Measurements from ENCODE around the gene FRAT1. TPM values are rescaled to one million over a fixed set of nuclear protein-coding genes. Genes with fewer than 3 reads are reported as not detected.

The FRAT1 gene
- total RNA-seq (1 to 10 TPM; 4.3 to 4.7 TPM), polyA plus RNA-seq (13.3 TPM)

- H3K4me1 Mint-ChIP-seq = peaks cover 27 to 34% (median 32%) of the 10 kb centered on the region in 3 donors
- POLR2A ChIA-PET = interaction anchor here (0.8 to 3.5 kb wide), 7 partner anchors 8 to 126 kb away, joined by 3 to 75 read pairs (median 6); partner anchors contain the start of genes ARHGAP19, FRAT2 and RRP12
- no peaks in the 10 kb centered on the region for H3K27me3 ChIP-seq (ENCODE audit: insufficient read depth, low read length, poor library complexity, severe bottlenecking)
- DNase-seq = peak; percentile 86 to 96 (median 94)
- peaks cover 0 to 1% of the 10 kb centered on the region in 2 donors for H3K27me3 Mint-ChIP-seq
- CTCF ChIA-PET = interaction anchor here (0.9 to 2.9 kb wide), 7 partner anchors 11 to 126 kb away, joined by 3 to 41 read pairs (median 6); partner anchors contain the start of genes ARHGAP19, FRAT2 and RRP12
- no peaks in the 10 kb centered on the region for H3K9me3 ChIP-seq (ENCODE audit: low read length)
- peak within 1 kb of the TSS; percentile 94 to 99 (median 95) for H3K4me3 Mint-ChIP-seq
- peaks cover 0 to 16% (median 0%) of the 10 kb centered on the region in 3 donors for H3K36me3 Mint-ChIP-seq
- H3K4me1 ChIP-seq (ENCODE audit: insufficient read depth, low read length) = peaks cover 23% of the 10 kb centered on the region
- H3K9me3 Mint-ChIP-seq = no peaks in the 10 kb centered on the region
- peak within 1 kb of the TSS; percentile 97 to 100 (median 100) for H3K27ac Mint-ChIP-seq
- peak within 1 kb of the TSS; percentile 99 for H3K27ac ChIP-seq (ENCODE audit: low read depth, low read length)
- H3K36me3 ChIP-seq (ENCODE audit: insufficient read depth, low read length) = no peaks in the 10 kb centered on the region
- H3K4me3 ChIP-seq (ENCODE audit: low read length) = peak within 1 kb of the TSS; percentile 79
Measured at GRCh38 chr10:97318772-97319651, at the start of gene FRAT1. TSS of gene FRAT1 (plus strand) at chr10:97319271. CDS start at chr10:97319454, 183 bp downstream.

- no peaks in the 10 kb centered on the region for H3K27me3 Mint-ChIP-seq
- Histone ChIP-seq H3K36me3 (ENCODE audit: insufficient read depth, low read length) (no peaks in the 10 kb centered on the region), H3K4me1 (ENCODE audit: insufficient read depth, low read length) (no peaks in the 10 kb centered on the region), H3K27ac (ENCODE audit: low read depth, low read length) (no peak overlapping the region), H3K4me3 (ENCODE audit: low read length) (no peak overlapping the region), H3K9me3 (ENCODE audit: low read length) (no peaks in the 10 kb centered on the region), H3K27me3 (ENCODE audit: insufficient read depth, low read length, poor library complexity, severe bottlenecking) (no peaks in the 10 kb centered on the region)
- CTCF ChIA-PET = no interaction called here
- H3K36me3 Mint-ChIP-seq = peaks cover 0 to 8% (median 5%) of the 10 kb centered on the region in 3 donors
- H3K4me1 Mint-ChIP-seq = peaks cover 11 to 17% (median 14%) of the 10 kb centered on the region in 3 donors
- H3K27ac Mint-ChIP-seq = peak overlapping the region in 1 of 8 donors; percentile 42
- POLR2A ChIA-PET = no interaction called here
- H3K9me3 Mint-ChIP-seq = no peaks in the 10 kb centered on the region
- H3K4me3 Mint-ChIP-seq = no peak overlapping the region
- no peak for DNase-seq
Measured at GRCh38 chr10:97270523-97271154, 48.4 kb upstream of the FRAT1 start.

GRCh38 chr10:97273700-97274099 is 45.4 kb upstream of the FRAT1 start:
- H3K27ac ChIP-seq (ENCODE audit: low read depth, low read length) = no peak overlapping the region
- H3K36me3 ChIP-seq (ENCODE audit: insufficient read depth, low read length) = no peaks in the 10 kb centered on the region
- DNase-seq = no peak
- Mint-ChIP-seq H3K4me3 (no peak overlapping the region), H3K4me1 (peaks cover 6 to 14% (median 11%) of the 10 kb centered on the region in 3 donors), H3K27me3 (no peaks in the 10 kb centered on the region), H3K36me3 (no peaks in the 10 kb centered on the region), H3K27ac (no peak overlapping the region), H3K9me3 (no peaks in the 10 kb centered on the region)
- H3K4me1 ChIP-seq (ENCODE audit: insufficient read depth, low read length) = no peaks in the 10 kb centered on the region
- ChIA-PET POLR2A (no interaction called here), CTCF (interaction anchor here (1.1 to 1.2 kb wide), 2 partner anchors 46 to 82 kb away, joined by 3 to 6 read pairs; no protein-coding TSS in a partner anchor)
- H3K4me3 ChIP-seq (ENCODE audit: low read length) = no peak overlapping the region
- H3K27me3 ChIP-seq (ENCODE audit: insufficient read depth, low read length, poor library complexity, severe bottlenecking) = no peaks in the 10 kb centered on the region
- no peaks in the 10 kb centered on the region for H3K9me3 ChIP-seq (ENCODE audit: low read length)

- Histone ChIP-seq H3K9me3 (ENCODE audit: low read length) (no peaks in the 10 kb centered on the region), H3K4me1 (ENCODE audit: insufficient read depth, low read length) (no peaks in the 10 kb centered on the region), H3K27me3 (ENCODE audit: insufficient read depth, low read length, poor library complexity, severe bottlenecking) (no peaks in the 10 kb centered on the region), H3K4me3 (ENCODE audit: low read length) (no peak overlapping the region), H3K27ac (ENCODE audit: low read depth, low read length) (no peak overlapping the region), H3K36me3 (ENCODE audit: insufficient read depth, low read length) (no peaks in the 10 kb centered on the region)
- DNase-seq = no peak
- Mint-ChIP-seq H3K36me3 (no peaks in the 10 kb centered on the region), H3K27me3 (no peaks in the 10 kb centered on the region), H3K9me3 (no peaks in the 10 kb centered on the region), H3K27ac (no peak overlapping the region), H3K4me1 (peaks cover 9 to 16% (median 12%) of the 10 kb centered on the region in 3 donors), H3K4me3 (no peak overlapping the region)
- POLR2A ChIA-PET = interaction anchor here (0.6 kb wide), 1 partner anchor 479 kb away, joined by 3 read pairs; no protein-coding TSS in a partner anchor
- CTCF ChIA-PET = interaction anchor here (1.0 to 1.2 kb wide), 4 partner anchors 45 to 133 kb away, joined by 3 to 6 read pairs (median 3); no protein-coding TSS in a partner anchor
Measured at GRCh38 chr10:97274828-97275227, 44.2 kb upstream of the FRAT1 start.

GRCh38 chr10:97277551-97277950 is 41.5 kb upstream of the FRAT1 start:
- CTCF ChIA-PET = interaction anchor here (1.7 to 2.1 kb wide), 4 partner anchors 42 to 78 kb away, joined by 7 to 17 read pairs (median 13); partner anchors contain the start of genes FRAT1 and FRAT2

GRCh38 chr10:97278491-97278989 is 40.5 kb upstream of the FRAT1 start:
- Histone ChIP-seq H3K9me3 (ENCODE audit: low read length) (no peaks in the 10 kb centered on the region), H3K36me3 (ENCODE audit: insufficient read depth, low read length) (no peaks in the 10 kb centered on the region), H3K27ac (ENCODE audit: low read depth, low read length) (no peak overlapping the region), H3K27me3 (ENCODE audit: insufficient read depth, low read length, poor library complexity, severe bottlenecking) (no peaks in the 10 kb centered on the region), H3K4me3 (ENCODE audit: low read length) (no peak overlapping the region), H3K4me1 (ENCODE audit: insufficient read depth, low read length) (no peaks in the 10 kb centered on the region)
- Mint-ChIP-seq H3K27ac (peak overlapping the region in 1 of 8 donors; percentile 24), H3K27me3 (no peaks in the 10 kb centered on the region), H3K4me1 (peaks cover 4 to 16% (median 13%) of the 10 kb centered on the region in 3 donors), H3K36me3 (no peaks in the 10 kb centered on the region), H3K9me3 (no peaks in the 10 kb centered on the region), H3K4me3 (no peak overlapping the region)
- peak in 2 of 5 donors; percentile 32 to 49 for DNase-seq
- ChIA-PET CTCF (interaction anchor here (0.6 to 2.1 kb wide), 26 partner anchors 11 to 692 kb away, joined by 3 to 17 read pairs (median 4); partner anchors contain the start of genes FRAT1 and FRAT2), POLR2A (interaction anchor here (1.3 kb wide), 1 partner anchor 42 kb away, joined by 3 read pairs; no protein-coding TSS in a partner anchor)

More at GRCh38 chr10:97277551-97277950, 41.5 kb upstream of the FRAT1 start:
- Histone ChIP-seq H3K9me3 (ENCODE audit: low read length) (no peaks in the 10 kb centered on the region), H3K36me3 (ENCODE audit: insufficient read depth, low read length) (no peaks in the 10 kb centered on the region), H3K27ac (ENCODE audit: low read depth, low read length) (no peak overlapping the region), H3K27me3 (ENCODE audit: insufficient read depth, low read length, poor library complexity, severe bottlenecking) (no peaks in the 10 kb centered on the region), H3K4me1 (ENCODE audit: insufficient read depth, low read length) (no peaks in the 10 kb centered on the region), H3K4me3 (ENCODE audit: low read length) (no peak overlapping the region)
- no peak for DNase-seq
- Mint-ChIP-seq H3K27me3 (no peaks in the 10 kb centered on the region), H3K27ac (no peak overlapping the region), H3K4me1 (peaks cover 4 to 16% (median 12%) of the 10 kb centered on the region in 3 donors), H3K4me3 (no peak overlapping the region), H3K36me3 (no peaks in the 10 kb centered on the region), H3K9me3 (no peaks in the 10 kb centered on the region)
- POLR2A ChIA-PET = no interaction called here

GRCh38 chr10:97279121-97279815 is 39.8 kb upstream of the FRAT1 start:
- Histone ChIP-seq H3K27ac (ENCODE audit: low read depth, low read length) (no peak overlapping the region), H3K9me3 (ENCODE audit: low read length) (no peaks in the 10 kb centered on the region), H3K4me1 (ENCODE audit: insufficient read depth, low read length) (no peaks in the 10 kb centered on the region), H3K4me3 (ENCODE audit: low read length) (no peak overlapping the region), H3K27me3 (ENCODE audit: insufficient read depth, low read length, poor library complexity, severe bottlenecking) (no peaks in the 10 kb centered on the region), H3K36me3 (ENCODE audit: insufficient read depth, low read length) (no peaks in the 10 kb centered on the region)
- no peak for DNase-seq
- POLR2A ChIA-PET = interaction anchor here (1.3 kb wide), 1 partner anchor 41 kb away, joined by 3 read pairs; no protein-coding TSS in a partner anchor
- Mint-ChIP-seq H3K4me3 (no peak overlapping the region), H3K27me3 (no peaks in the 10 kb centered on the region), H3K9me3 (no peaks in the 10 kb centered on the region), H3K36me3 (no peaks in the 10 kb centered on the region), H3K27ac (peak overlapping the region in 2 of 8 donors; percentile 0 to 70), H3K4me1 (peaks cover 4 to 16% (median 13%) of the 10 kb centered on the region in 3 donors)
- CTCF ChIA-PET = interaction anchor here (0.6 to 2.1 kb wide), 24 partner anchors 10 to 188 kb away, joined by 3 to 17 read pairs (median 4); partner anchors contain the start of genes FRAT1 and FRAT2

All from CD8-positive, alpha-beta memory T cell (primary cell).